ENCODE data around the gene PLEKHM1.

Gene PLEKHM1

GRCh38 chr17:45440161-45440778 lies 50.3 kb downstream of the PLEKHM1 start:
- peak; percentile 39 to 82 for DNase-seq

GRCh38 chr17:45438931-45439610 lies 51.5 kb downstream of the PLEKHM1 start:
- no peak for DNase-seq

- DNase-seq: no peak
These were observed 52.8 kb downstream of the PLEKHM1 start for GRCh38 chr17:45437465-45438283.

- DNase-seq: no peak
These were observed 53.7 kb downstream of the PLEKHM1 start for GRCh38 chr17:45436625-45437464.

- no peak for DNase-seq
These were observed 54.4 kb downstream of the PLEKHM1 start for GRCh38 chr17:45436161-45436560.

- no peak for DNase-seq
These were observed 55.0 kb downstream of the PLEKHM1 start for GRCh38 chr17:45435481-45435880.

GRCh38 chr17:45433159-45433535 lies 57.4 kb downstream of the PLEKHM1 start:
- DNase-seq: no peak

- DNase-seq: peak in 1 of 2 experiments; percentile 60
These were observed 57.9 kb downstream of the PLEKHM1 start, which contains the start of gene ARHGAP27 for GRCh38 chr17:45432405-45433158. ARHGAP27 (minus strand) TSS chr17:45432870; CDS start chr17:45430279, 2,591 bp downstream.

- DNase-seq: peak; percentile 66 to 95
These were observed 58.8 kb downstream of the PLEKHM1 start for GRCh38 chr17:45431531-45432404.

GRCh38 chr17:45430738-45431530 lies 59.6 kb downstream of the PLEKHM1 start:
- DNase-seq: peak; percentile 16 to 62

GRCh38 chr17:45430006-45430737 lies 60.3 kb downstream of the PLEKHM1 start:
- DNase-seq: no peak

GRCh38 chr17:45429339-45430005 lies 61.0 kb downstream of the PLEKHM1 start:
- peak in 1 of 2 experiments; percentile 87 for DNase-seq

GRCh38 chr17:45428931-45429338 lies 61.6 kb downstream of the PLEKHM1 start:
- peak; percentile 87 to 90 for DNase-seq

GRCh38 chr17:45428050-45428617 lies 62.4 kb downstream of the PLEKHM1 start:
- peak; percentile 68 to 89 for DNase-seq

GRCh38 chr17:45427181-45427835 lies 63.2 kb downstream of the PLEKHM1 start:
- DNase-seq: no peak

GRCh38 chr17:45426561-45426960 lies 64.0 kb downstream of the PLEKHM1 start:
- no peak for DNase-seq

GRCh38 chr17:45425984-45426413 lies 64.5 kb downstream of the PLEKHM1 start:
- DNase-seq: no peak
